SU-DHL-6 (cell line): Measurements from ENCODE around the gene FAM171A1.

Experiments
- H2AFZ ChIP-seq: fragments of 200-600 bp; sonication (generic); 2 replicates; pipeline ENCODE4 v1.6.1; 2014; ENCODE audit warnings: low read depth, mild to moderate bottlenecking, moderate library complexity, mixed read lengths, antibody characterized with exemption, low read length; ENCODE audit not compliant: severe bottlenecking
- H3F3A ChIP-seq: fragments of 200-600 bp; shearing (Covaris generic); 2 replicates; pipeline ENCODE4 v1.6.0; 2016; ENCODE audit warnings: antibody characterized with exemption, mild to moderate bottlenecking; ENCODE audit not compliant: insufficient read depth
- H3K27ac ChIP-seq: fragments of 200-600 bp; sonication (generic); 2 replicates; pipeline ENCODE4 v1.5.1; 2016; ENCODE audit warnings: low read depth, mild to moderate bottlenecking, low read length, moderate library complexity, mixed read lengths
- H3K27me3 ChIP-seq: fragments of 200-600 bp; sonication (generic), shearing (Covaris generic); 2 replicates; pipeline ENCODE4 v1.6.0; 2014; ENCODE audit warnings: mild to moderate bottlenecking, low read length
- H3K36me3 ChIP-seq: fragments of 200-600 bp; sonication (generic); 2 replicates; pipeline ENCODE4 v1.6.1; 2014; ENCODE audit warnings: mild to moderate bottlenecking, low read length, mixed read lengths
- H3K4me2 ChIP-seq: fragments of 300-600, 200-600 bp; shearing (Covaris generic), sonication (generic); 2 replicates; pipeline ENCODE4 v1.6.0; 2014; ENCODE audit warnings: low read length, low read depth, mild to moderate bottlenecking; ENCODE audit not compliant: poor library complexity, severe bottlenecking
- H3K4me3 ChIP-seq: fragments of 200-600 bp; sonication (generic); 2 replicates; pipeline ENCODE4 v1.5.1; 2014; ENCODE audit warnings: antibody characterized with exemption, low read length, mild to moderate bottlenecking, mixed read lengths; ENCODE audit not compliant: insufficient read depth, poor library complexity, severe bottlenecking
- H3K79me2 ChIP-seq: fragments of 200-600 bp; sonication (generic); 2 replicates; pipeline ENCODE4 v1.6.1; 2014; ENCODE audit warnings: mild to moderate bottlenecking, low read length, moderate library complexity; ENCODE audit not compliant: insufficient read depth
- H3K9ac ChIP-seq: fragments of 200-600 bp; sonication (generic); 2 replicates; pipeline ENCODE4 v1.7.0; 2014; ENCODE audit warnings: mild to moderate bottlenecking, low read length
- H3K9me2 ChIP-seq: fragments of 200-600 bp; sonication (generic); replicated peaks from 2 replicates; pipeline ENCODE4 v1.6.1; 2014; ENCODE audit warnings: low read length; ENCODE audit not compliant: insufficient read depth
- H3K9me3 ChIP-seq: fragments of 200-600 bp; sonication (generic); 2 replicates; pipeline ENCODE4 v1.6.1; 2014; ENCODE audit warnings: low read length, mixed read lengths; ENCODE audit not compliant: insufficient read depth
- H4K20me1 ChIP-seq: fragments of 200-600 bp; sonication (generic); 2 replicates; pipeline ENCODE4 v1.6.1; 2014; ENCODE audit warnings: low read depth, mild to moderate bottlenecking, antibody characterized with exemption, low read length, moderate library complexity, mixed read lengths
- CTCF ChIP-seq: fragments of 200-600 bp; sonication (generic); IDR thresholded peaks from one replicate; pipeline ENCODE4 v1.5.1; 2017; ENCODE audit warnings: antibody characterized with exemption, mild to moderate bottlenecking, low read length, moderate library complexity; ENCODE audit not compliant: insufficient read depth, poor library complexity, severe bottlenecking
- EZH2phosphoT487 ChIP-seq: fragments of 200-600 bp; sonication (generic), shearing (Covaris generic); conservative IDR thresholded peaks from 2 replicates; pipeline ENCODE4 v1.6.1; 2018; ENCODE audit warnings: mild to moderate bottlenecking, antibody characterized with exemption, low read length, moderate library complexity, mixed read lengths

FAM171A1 gene

GRCh38 chr10:15352836-15353235 lies 18.3 kb downstream of the FAM171A1 start:
- H3K9me3 ChIP-seq, result no peaks in the 10 kb centered on the region
- H3K79me2 ChIP-seq, result no peaks in the 10 kb centered on the region
- no peak overlapping the region for H3K9ac ChIP-seq
- H3K27me3 ChIP-seq, result no peaks in the 10 kb centered on the region
- no peaks in the 10 kb centered on the region for H3K36me3 ChIP-seq
- H3K4me2 ChIP-seq, result no peak overlapping the region
- TF ChIP-seq CTCF, result no peak
- TF ChIP-seq EZH2phosphoT487, result no peak
- H3K4me3 ChIP-seq, result no peak overlapping the region
- no peak overlapping the region for H2AFZ ChIP-seq
- H4K20me1 ChIP-seq, result no peaks in the 10 kb centered on the region
- H3F3A ChIP-seq, result no peaks in the 10 kb centered on the region
- H3K9me2 ChIP-seq, result no peaks in the 10 kb centered on the region
- no peak overlapping the region for H3K27ac ChIP-seq

- H3K79me2 ChIP-seq, result no peaks in the 10 kb centered on the region
- no peak overlapping the region for H3K4me2 ChIP-seq
- H3K9me2 ChIP-seq, result no peaks in the 10 kb centered on the region
- no peak overlapping the region for H3K9ac ChIP-seq
- H3F3A ChIP-seq, result no peaks in the 10 kb centered on the region
- no peaks in the 10 kb centered on the region for H3K36me3 ChIP-seq
- H2AFZ ChIP-seq, result no peak overlapping the region
- no peaks in the 10 kb centered on the region for H3K27me3 ChIP-seq
- no peaks in the 10 kb centered on the region for H4K20me1 ChIP-seq
- TF ChIP-seq CTCF (no peak), EZH2phosphoT487 (no peak)
- H3K9me3 ChIP-seq, result no peaks in the 10 kb centered on the region
- H3K27ac ChIP-seq, result no peak overlapping the region
- H3K4me3 ChIP-seq, result no peak overlapping the region
Measured at GRCh38 chr10:15352201-15352600, 18.9 kb downstream of the FAM171A1 start.

GRCh38 chr10:15351099-15351820 lies 19.8 kb downstream of the FAM171A1 start:
- H3K27me3 ChIP-seq, result no peaks in the 10 kb centered on the region
- no peak overlapping the region for H3K4me3 ChIP-seq
- H3K9me3 ChIP-seq, result no peaks in the 10 kb centered on the region
- H2AFZ ChIP-seq, result no peak overlapping the region
- no peak for TF ChIP-seq CTCF
- no peak for TF ChIP-seq EZH2phosphoT487
- H4K20me1 ChIP-seq, result no peaks in the 10 kb centered on the region
- H3K9ac ChIP-seq, result no peak overlapping the region
- H3F3A ChIP-seq, result no peaks in the 10 kb centered on the region
- H3K36me3 ChIP-seq, result no peaks in the 10 kb centered on the region
- no peaks in the 10 kb centered on the region for H3K79me2 ChIP-seq
- no peak overlapping the region for H3K4me2 ChIP-seq
- no peak overlapping the region for H3K27ac ChIP-seq
- no peaks in the 10 kb centered on the region for H3K9me2 ChIP-seq
